HUES6 (cell line): ENCODE measurements around the gene RAB28.

Experiments used
- H3K27ac ChIP-seq: 2 replicates; pipeline ENCODE4 v1.7.0; 2013; ENCODE audit warnings: low read depth, mild to moderate bottlenecking, low read length, inconsistent platforms
- H3K27me3 ChIP-seq: 2 replicates; pipeline ENCODE4 v1.6.1; 2013; ENCODE audit warnings: low read length; ENCODE audit not compliant: control insufficient read depth, insufficient read depth
- H3K36me3 ChIP-seq: 2 replicates; pipeline ENCODE4 v1.6.1; 2013; ENCODE audit warnings: low read length; ENCODE audit not compliant: control insufficient read depth, insufficient read depth
- H3K4me1 ChIP-seq: 2 replicates; pipeline ENCODE4 v1.6.1; 2013; ENCODE audit warnings: low read length; ENCODE audit not compliant: control insufficient read depth, insufficient read depth
- H3K4me3 ChIP-seq: 2 replicates; pipeline ENCODE4 v1.5.1; 2013; ENCODE audit warnings: low read depth, low read length
- H3K9ac ChIP-seq: one replicate; pipeline ENCODE4 v1.6.1; 2013; ENCODE audit warnings: mild to moderate bottlenecking, low read length
- H3K9me3 ChIP-seq: 2 replicates; pipeline ENCODE4 v1.6.1; 2013; ENCODE audit warnings: low read depth, low read length; ENCODE audit not compliant: control insufficient read depth, insufficient read depth

Gene RAB28

GRCh38 chr4:13524504-13525243 lies 40.5 kb upstream of the RAB28 start:
- H3K4me1 ChIP-seq, result peaks cover 8% of the 10 kb centered on the region
- H3K4me3 ChIP-seq, result no peak overlapping the region
- H3K9ac ChIP-seq, result no peak overlapping the region
- no peak overlapping the region for H3K27ac ChIP-seq
- H3K9me3 ChIP-seq, result peaks cover 12% of the 10 kb centered on the region
- H3K36me3 ChIP-seq, result no peaks in the 10 kb centered on the region
- H3K27me3 ChIP-seq, result peaks cover 89% of the 10 kb centered on the region

- Histone ChIP-seq H3K9ac (no peak overlapping the region), H3K27ac (no peak overlapping the region), H3K4me1 (peaks cover 14% of the 10 kb centered on the region; the same call in 1 of the 2 replicates), H3K36me3 (no peaks in the 10 kb centered on the region), H3K9me3 (peaks cover 12% of the 10 kb centered on the region), H3K4me3 (no peak overlapping the region; the same call in 1 of the 2 replicates), H3K27me3 (peaks cover 81% of the 10 kb centered on the region)
Observed at GRCh38 chr4:13523591-13524503, 39.7 kb upstream of the RAB28 start.

GRCh38 chr4:13523105-13523477 lies 39.0 kb upstream of the RAB28 start:
- Histone ChIP-seq H3K9ac (no peak overlapping the region), H3K27ac (no peak overlapping the region), H3K27me3 (peaks cover 73% of the 10 kb centered on the region), H3K4me1 (peaks cover 9% of the 10 kb centered on the region; the same call in 1 of the 2 replicates), H3K9me3 (peaks cover 12% of the 10 kb centered on the region), H3K36me3 (no peaks in the 10 kb centered on the region), H3K4me3 (peak overlapping the region; percentile 32; the same call in 1 of the 2 replicates)

GRCh38 chr4:13522282-13523104 lies 38.4 kb upstream of the RAB28 start:
- Histone ChIP-seq H3K4me3 (peak overlapping the region; percentile 32; the same call in 1 of the 2 replicates), H3K27ac (no peak overlapping the region), H3K4me1 (peaks cover 7% of the 10 kb centered on the region; the same call in 1 of the 2 replicates), H3K27me3 (peaks cover 67% of the 10 kb centered on the region), H3K9ac (no peak overlapping the region), H3K9me3 (peaks cover 12% of the 10 kb centered on the region), H3K36me3 (no peaks in the 10 kb centered on the region)

GRCh38 chr4:13521047-13521446 lies 36.9 kb upstream of the RAB28 start:
- no peaks in the 10 kb centered on the region for H3K36me3 ChIP-seq
- no peak overlapping the region for H3K27ac ChIP-seq
- H3K4me3 ChIP-seq, result no peak overlapping the region
- H3K9ac ChIP-seq, result no peak overlapping the region
- H3K9me3 ChIP-seq, result peaks cover 12% of the 10 kb centered on the region
- peaks cover 53% of the 10 kb centered on the region for H3K27me3 ChIP-seq
- H3K4me1 ChIP-seq, result peaks cover 14% of the 10 kb centered on the region

- Histone ChIP-seq H3K27me3 (peaks cover 6% of the 10 kb centered on the region; the same call in 1 of the 2 replicates), H3K9ac (no peak overlapping the region), H3K27ac (no peak overlapping the region), H3K4me3 (no peak overlapping the region), H3K9me3 (no peaks in the 10 kb centered on the region), H3K4me1 (peaks cover 32% of the 10 kb centered on the region), H3K36me3 (no peaks in the 10 kb centered on the region)
Observed at GRCh38 chr4:13516315-13516860, 32.2 kb upstream of the RAB28 start.

- Histone ChIP-seq H3K4me1 (peaks cover 33% of the 10 kb centered on the region), H3K27ac (no peak overlapping the region), H3K4me3 (no peak overlapping the region), H3K27me3 (no peaks in the 10 kb centered on the region), H3K36me3 (no peaks in the 10 kb centered on the region), H3K9me3 (no peaks in the 10 kb centered on the region), H3K9ac (no peak overlapping the region)
Observed at GRCh38 chr4:13515268-13515667, 31.1 kb upstream of the RAB28 start.

GRCh38 chr4:13514722-13515121 lies 30.6 kb upstream of the RAB28 start:
- Histone ChIP-seq H3K9ac (no peak overlapping the region), H3K4me1 (peaks cover 38% of the 10 kb centered on the region), H3K4me3 (no peak overlapping the region), H3K36me3 (no peaks in the 10 kb centered on the region), H3K9me3 (no peaks in the 10 kb centered on the region), H3K27me3 (no peaks in the 10 kb centered on the region), H3K27ac (no peak overlapping the region)

- 0 out of 2 replicates have a peak, but pooled peaks cover 5% of the 10 kb centered on the region for H3K9me3 ChIP-seq
- H3K36me3 ChIP-seq, result no peaks in the 10 kb centered on the region
- peaks cover 28% of the 10 kb centered on the region; the same call in 1 of the 2 replicates for H3K4me1 ChIP-seq
- no peak overlapping the region for H3K4me3 ChIP-seq
- no peak overlapping the region for H3K9ac ChIP-seq
- no peaks in the 10 kb centered on the region for H3K27me3 ChIP-seq
- no peak overlapping the region for H3K27ac ChIP-seq
Observed at GRCh38 chr4:13511101-13511500, 27.0 kb upstream of the RAB28 start.

- Histone ChIP-seq H3K4me3 (no peak overlapping the region), H3K36me3 (no peaks in the 10 kb centered on the region), H3K9me3 (0 out of 2 replicates have a peak, but pooled peaks cover 5% of the 10 kb centered on the region), H3K9ac (no peak overlapping the region), H3K27me3 (no peaks in the 10 kb centered on the region), H3K4me1 (peaks cover 28% of the 10 kb centered on the region; the same call in 1 of the 2 replicates), H3K27ac (no peak overlapping the region)
Observed at GRCh38 chr4:13509442-13509841, 25.3 kb upstream of the RAB28 start.
